ENCODE measurements around the gene ZNF587B.
"Not testable (repeated sequence)": the region's sequence is repeated elsewhere in the genome, so short reads cannot be mapped to it uniquely, and the experiment has no call there.

ZNF587B gene

DNA sequence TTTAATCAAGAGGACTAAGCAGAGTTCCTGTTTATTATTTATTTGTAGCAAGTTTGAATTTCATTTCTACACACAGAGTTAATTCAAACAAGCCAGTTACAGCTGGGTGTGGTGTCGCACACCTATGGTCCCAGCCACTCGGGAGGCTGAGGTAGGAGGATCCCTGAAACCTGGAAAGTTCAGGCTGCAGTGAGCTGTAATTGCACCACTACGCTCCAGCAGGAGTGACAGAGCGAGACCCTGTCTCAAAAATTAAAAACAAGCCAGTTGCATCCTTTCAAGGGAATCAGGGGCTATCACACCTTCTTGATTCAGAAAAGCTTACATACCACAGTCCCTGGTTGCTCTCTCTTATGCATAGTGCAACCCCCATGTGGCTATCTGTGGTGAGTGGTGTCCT, 40.8 kb upstream of the ZNF587B start:
- Histone ChIP-seq H3K27me3 (ENCODE audit: insufficient read depth, low read depth) (no peaks in the 10 kb centered on the region), H3K4me1 (ENCODE audit: low read depth, poor library complexity, severe bottlenecking) (no peaks in the 10 kb centered on the region), H2AFZ (ENCODE audit: low read depth) (no peak overlapping the region), H3K27ac (no peak overlapping the region), H3K79me2 (ENCODE audit: insufficient read depth, low read depth) (no peaks in the 10 kb centered on the region; the same call in 1 of the 2 replicates), H3K36me3 (ENCODE audit: insufficient read depth) (no peaks in the 10 kb centered on the region), H3K4me2 (no peak overlapping the region), H3K9ac (no peak overlapping the region), H3K4me3 (IDR thresholded peaks at IDR 0.05; ENCODE audit: insufficient read depth, low read depth, low read length) (no peak overlapping the region), H4K20me1 (ENCODE audit: insufficient read depth) (no peaks in the 10 kb centered on the region)
- TF ChIP-seq, protein P1, sequence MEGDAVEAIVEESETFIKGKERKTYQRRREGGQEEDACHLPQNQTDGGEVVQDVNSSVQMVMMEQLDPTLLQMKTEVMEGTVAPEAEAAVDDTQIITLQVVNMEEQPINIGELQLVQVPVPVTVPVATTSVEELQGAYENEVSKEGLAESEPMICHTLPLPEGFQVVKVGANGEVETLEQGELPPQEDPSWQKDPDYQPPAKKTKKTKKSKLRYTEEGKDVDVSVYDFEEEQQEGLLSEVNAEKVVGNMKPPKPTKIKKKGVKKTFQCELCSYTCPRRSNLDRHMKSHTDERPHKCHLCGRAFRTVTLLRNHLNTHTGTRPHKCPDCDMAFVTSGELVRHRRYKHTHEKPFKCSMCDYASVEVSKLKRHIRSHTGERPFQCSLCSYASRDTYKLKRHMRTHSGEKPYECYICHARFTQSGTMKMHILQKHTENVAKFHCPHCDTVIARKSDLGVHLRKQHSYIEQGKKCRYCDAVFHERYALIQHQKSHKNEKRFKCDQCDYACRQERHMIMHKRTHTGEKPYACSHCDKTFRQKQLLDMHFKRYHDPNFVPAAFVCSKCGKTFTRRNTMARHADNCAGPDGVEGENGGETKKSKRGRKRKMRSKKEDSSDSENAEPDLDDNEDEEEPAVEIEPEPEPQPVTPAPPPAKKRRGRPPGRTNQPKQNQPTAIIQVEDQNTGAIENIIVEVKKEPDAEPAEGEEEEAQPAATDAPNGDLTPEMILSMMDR (conservative IDR thresholded peaks at IDR 0.05; ENCODE audit: low read depth, low read length), result no peak

DNA sequence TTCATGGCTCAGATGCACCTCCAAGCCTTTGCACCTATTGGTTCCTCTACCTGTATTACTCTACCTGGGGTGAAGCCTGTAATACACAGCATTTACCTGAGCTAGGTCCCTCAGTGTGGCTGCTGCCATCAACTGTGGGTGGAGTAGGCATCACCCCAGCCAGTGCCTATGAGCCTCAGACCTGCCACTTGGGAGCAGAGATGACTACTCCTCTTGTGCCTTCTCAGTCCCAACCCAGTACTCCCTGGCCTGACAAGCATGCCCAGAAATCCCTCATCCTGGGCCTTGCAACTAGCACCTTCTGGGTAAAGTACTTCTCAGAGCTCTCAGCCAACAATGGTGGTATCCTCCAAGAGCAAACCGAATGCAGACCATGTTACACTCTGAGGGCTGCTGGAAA, 33.5 kb upstream of the ZNF587B start:
- not testable (repeated sequence) for H4K20me1 ChIP-seq (ENCODE audit: insufficient read depth); H2AFZ ChIP-seq (ENCODE audit: low read depth); H3K27me3 ChIP-seq (ENCODE audit: insufficient read depth, low read depth); H3K9ac ChIP-seq; H3K27ac ChIP-seq; H3K79me2 ChIP-seq (ENCODE audit: insufficient read depth, low read depth); H3K4me2 ChIP-seq; H3K36me3 ChIP-seq (ENCODE audit: insufficient read depth); H3K4me3 ChIP-seq (IDR thresholded peaks at IDR 0.05; ENCODE audit: insufficient read depth, low read depth, low read length); H3K4me1 ChIP-seq (ENCODE audit: low read depth, poor library complexity, severe bottlenecking)

DNA sequence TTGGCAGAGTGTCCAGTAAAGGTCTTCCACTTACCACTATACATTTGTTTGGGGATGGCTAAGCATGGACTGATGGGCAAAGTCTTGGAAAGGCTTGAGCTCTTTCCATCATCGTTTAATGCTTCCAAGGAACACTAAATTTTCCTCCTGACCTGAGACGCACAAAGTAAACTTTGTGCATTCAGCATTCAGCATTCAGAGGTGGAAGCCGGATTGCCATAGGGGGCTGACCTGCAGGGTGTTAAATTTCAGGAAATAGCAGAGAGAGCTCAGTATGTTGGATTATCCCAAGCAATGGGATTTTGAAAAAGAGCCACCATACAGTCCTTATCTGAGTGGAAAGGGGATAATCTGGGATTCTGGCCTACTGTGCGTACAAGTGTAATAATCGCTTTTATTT, 29.4 kb upstream of the ZNF587B start:
- no peak overlapping the region for H3K9ac ChIP-seq
- no peak overlapping the region for H2AFZ ChIP-seq (ENCODE audit: low read depth)
- TF ChIP-seq, protein P1 (conservative IDR thresholded peaks at IDR 0.05; ENCODE audit: low read depth, low read length), result no peak
- no peaks in the 10 kb centered on the region for H3K36me3 ChIP-seq (ENCODE audit: insufficient read depth)
- H3K4me1 ChIP-seq (ENCODE audit: low read depth, poor library complexity, severe bottlenecking), result no peaks in the 10 kb centered on the region
- no peaks in the 10 kb centered on the region for H4K20me1 ChIP-seq (ENCODE audit: insufficient read depth)
- H3K79me2 ChIP-seq (ENCODE audit: insufficient read depth, low read depth), result no peaks in the 10 kb centered on the region
- no peak overlapping the region for H3K4me3 ChIP-seq (IDR thresholded peaks at IDR 0.05; ENCODE audit: insufficient read depth, low read depth, low read length)
- H3K27me3 ChIP-seq (ENCODE audit: insufficient read depth, low read depth), result no peaks in the 10 kb centered on the region
- H3K4me2 ChIP-seq, result no peak overlapping the region
- H3K27ac ChIP-seq, result no peak overlapping the region

DNA sequence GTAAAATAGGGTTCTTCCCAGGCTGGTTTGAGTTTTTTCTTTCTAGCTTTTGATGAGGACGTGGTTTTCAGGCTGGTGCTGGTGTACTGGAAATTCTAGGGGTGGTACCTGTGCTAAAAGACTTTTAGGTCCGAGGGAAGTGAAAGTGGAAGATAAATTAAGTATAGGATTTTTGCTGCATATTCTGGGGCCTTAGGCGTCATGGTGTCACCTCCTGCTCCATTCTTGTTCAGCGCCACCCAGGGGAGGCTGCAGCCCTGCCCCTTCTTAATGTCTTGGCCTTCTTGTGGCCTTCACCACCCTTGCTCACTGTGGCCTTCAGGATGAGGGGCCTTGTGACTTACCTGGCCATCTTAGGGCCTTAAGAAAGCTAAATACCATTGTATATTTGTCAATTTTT, 27.8 kb upstream of the ZNF587B start:
- Histone ChIP-seq H3K27ac (no peak overlapping the region), H3K4me1 (ENCODE audit: low read depth, poor library complexity, severe bottlenecking) (no peaks in the 10 kb centered on the region), H3K79me2 (ENCODE audit: insufficient read depth, low read depth) (no peaks in the 10 kb centered on the region), H4K20me1 (ENCODE audit: insufficient read depth) (no peaks in the 10 kb centered on the region), H2AFZ (ENCODE audit: low read depth) (no peak overlapping the region), H3K9ac (no peak overlapping the region), H3K4me3 (IDR thresholded peaks at IDR 0.05; ENCODE audit: insufficient read depth, low read depth, low read length) (no peak overlapping the region), H3K4me2 (no peak overlapping the region), H3K27me3 (ENCODE audit: insufficient read depth, low read depth) (no peaks in the 10 kb centered on the region), H3K36me3 (ENCODE audit: insufficient read depth) (no peaks in the 10 kb centered on the region)
- TF ChIP-seq, protein P1 (conservative IDR thresholded peaks at IDR 0.05; ENCODE audit: low read depth, low read length), result no peak

DNA sequence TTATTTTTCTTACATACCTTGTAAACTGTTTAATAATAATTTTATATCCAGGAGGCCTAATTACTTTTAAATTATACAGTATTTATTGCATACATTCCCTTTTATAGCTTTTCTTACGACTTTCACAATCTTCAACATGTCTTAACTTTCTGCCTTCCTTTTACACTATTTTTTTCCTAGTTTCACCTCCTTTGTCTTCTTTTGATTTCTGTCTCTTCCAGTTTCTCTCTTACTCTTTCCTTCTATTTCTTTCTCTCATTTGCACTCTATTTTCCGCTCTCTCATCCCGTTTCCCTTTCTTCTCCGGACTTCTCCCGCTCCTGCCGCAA, 26.9 kb upstream of the ZNF587B start:
- H3K79me2 ChIP-seq (ENCODE audit: insufficient read depth, low read depth), result no peaks in the 10 kb centered on the region
- no peak overlapping the region for H3K9ac ChIP-seq
- no peak overlapping the region for H3K4me3 ChIP-seq (IDR thresholded peaks at IDR 0.05; ENCODE audit: insufficient read depth, low read depth, low read length)
- TF ChIP-seq, protein P1 (conservative IDR thresholded peaks at IDR 0.05; ENCODE audit: low read depth, low read length), result no peak
- no peak overlapping the region for H2AFZ ChIP-seq (ENCODE audit: low read depth)
- no peak overlapping the region for H3K4me2 ChIP-seq
- H3K27me3 ChIP-seq (ENCODE audit: insufficient read depth, low read depth), result no peaks in the 10 kb centered on the region
- no peaks in the 10 kb centered on the region for H3K36me3 ChIP-seq (ENCODE audit: insufficient read depth)
- no peaks in the 10 kb centered on the region for H3K4me1 ChIP-seq (ENCODE audit: low read depth, poor library complexity, severe bottlenecking)
- no peak overlapping the region for H3K27ac ChIP-seq
- no peaks in the 10 kb centered on the region for H4K20me1 ChIP-seq (ENCODE audit: insufficient read depth)
